H1 (cell line): ENCODE measurements around the gene TLL2. TPM values are rescaled to one million over a fixed set of nuclear protein-coding genes. Genes with fewer than 3 reads are reported as not detected.

Source experiments
- CTCF ChIA-PET: fragments of 300-600 bp; sonication (Branson Sonifier 250); formaldehyde crosslinking; loops from one replicate; lab custom pipeline; 2021; ENCODE audit not compliant: partially characterized antibody; lab: Charles Lee
- POLR2A ChIA-PET: fragments of 300-600 bp; sonication (Branson Sonifier 250); formaldehyde crosslinking; loops from one replicate; lab custom pipeline; 2021; ENCODE audit warnings: inconsistent platforms; ENCODE audit not compliant: partially characterized antibody; lab: Charles Lee
- DNase-seq, 2 experiments: peaks; one replicate each; pipeline versions ENCODE4 v3.0.0 to v3.0.0-alpha.2; 2010 to 2022; ENCODE audit warnings: low spot score in 2 of 2, low read depth in 1 of 2, mixed read lengths in 1 of 2
- FAIRE-seq: peaks from 2 replicates; lab custom pipeline; 2011; peaks lifted over from hg19 to GRCh38; lab: Jason Lieb, UNC
- H2AFZ ChIP-seq: 2 replicates; pipeline ENCODE4 v1.8.1; 2012; ENCODE audit warnings: low read length, inconsistent platforms
- H2AK5ac ChIP-seq: 2 replicates; pipeline ENCODE4 v1.6.1; 2013; ENCODE audit warnings: low read depth, low read length
- H2BK120ac ChIP-seq: replicated peaks from 2 replicates; pipeline ENCODE3; 2013; ENCODE audit warnings: low read depth, low read length, inconsistent platforms
- H2BK12ac ChIP-seq: 2 replicates; pipeline ENCODE4 v1.6.1; 2013; ENCODE audit warnings: low read depth, low read length
- H2BK15ac ChIP-seq: 2 replicates; pipeline ENCODE4 v1.6.1; 2013; ENCODE audit warnings: low read length
- H2BK20ac ChIP-seq: 2 replicates; pipeline ENCODE4 v1.6.1; 2013; ENCODE audit warnings: low read length
- H2BK5ac ChIP-seq: 2 replicates; pipeline ENCODE4 v1.6.1; 2013; ENCODE audit warnings: low read depth, low read length
- H3K14ac ChIP-seq: 2 replicates; pipeline ENCODE4 v1.6.1; 2013; ENCODE audit warnings: inconsistent platforms; ENCODE audit not compliant: insufficient read length
- H3K18ac ChIP-seq: 2 replicates; pipeline ENCODE4 v1.6.1; 2013; ENCODE audit warnings: low read length; ENCODE audit errors: extremely low read depth
- H3K23ac ChIP-seq: 2 replicates; pipeline ENCODE4 v1.6.1; 2013; ENCODE audit warnings: inconsistent platforms; ENCODE audit not compliant: insufficient read length
- H3K23me2 ChIP-seq: 2 replicates; pipeline ENCODE4 v1.6.1; 2013; ENCODE audit warnings: low read depth, low read length
- H3K27ac ChIP-seq: 2 replicates; pipeline ENCODE4 v1.6.1; 2011; ENCODE audit warnings: low read depth, low read length, inconsistent platforms
- H3K27me3 ChIP-seq, 4 experiments: replicated peaks in 1 of 4; 1 replicate in 1 of 4; 2 replicates in 3 of 4; pipeline versions ENCODE4 v1.6.1 to v1.8.1; 2011 to 2013; ENCODE audit warnings: low read length in 3 of 4, mild to moderate bottlenecking in 3 of 4, inconsistent platforms in 2 of 4, mixed read lengths in 2 of 4, moderate library complexity in 1 of 4; ENCODE audit not compliant: control insufficient read depth in 3 of 4, insufficient read depth in 3 of 4; ENCODE audit errors: extremely low read depth in 1 of 4
- H3K36me3 ChIP-seq, 4 experiments: 2 replicates each; pipeline versions ENCODE4 v1.6.1 to v1.8.1; 2011 to 2013; ENCODE audit warnings: mild to moderate bottlenecking in 4 of 4, low read length in 3 of 4, moderate library complexity in 2 of 4, control low read depth in 1 of 4, inconsistent platforms in 1 of 4; ENCODE audit not compliant: insufficient read depth in 4 of 4, control insufficient read depth in 2 of 4
- H3K4ac ChIP-seq: replicated peaks from 2 replicates; pipeline ENCODE3; 2013; ENCODE audit warnings: low read length, low read depth, mixed read lengths, inconsistent platforms; ENCODE audit not compliant: insufficient read length
- H3K4me1 ChIP-seq, 4 experiments: replicated peaks in 1 of 4; 1 replicate in 1 of 4; 2 replicates in 3 of 4; pipeline versions ENCODE4 v1.6.1 to v1.8.1; 2011 to 2013; ENCODE audit warnings: low read length in 3 of 4, inconsistent platforms in 2 of 4, mixed read lengths in 1 of 4; ENCODE audit not compliant: insufficient read depth in 4 of 4, control insufficient read depth in 3 of 4
- H3K4me2 ChIP-seq, 2 experiments: 2 replicates each; pipeline versions ENCODE4 v1.6.1 to v1.8.1; 2011 to 2013; ENCODE audit warnings: low read depth in 2 of 2, low read length in 2 of 2, control low read depth in 1 of 2, inconsistent platforms in 1 of 2, mild to moderate bottlenecking in 1 of 2; ENCODE audit not compliant: insufficient read depth in 1 of 2
- H3K4me3 ChIP-seq, 4 experiments: fragments of 200-600, 300-600 bp in 1 of 4; sonication (generic), shearing (Covaris generic), sonication (Bioruptor Twin) in 1 of 4; 2 replicates each; pipeline versions ENCODE4 v1.5.1 to v1.8.1; 2011 to 2016; ENCODE audit warnings: low read length in 4 of 4, low read depth in 3 of 4, control low read depth in 2 of 4, inconsistent platforms in 2 of 4, mild to moderate bottlenecking in 2 of 4, mixed read lengths in 1 of 4, moderate library complexity in 1 of 4; ENCODE audit not compliant: insufficient read depth in 2 of 4; ENCODE audit errors: extremely low read depth in 1 of 4
- H3K56ac ChIP-seq: replicated peaks from 2 replicates; pipeline ENCODE3; 2013; ENCODE audit warnings: low read depth, mild to moderate bottlenecking, mixed read lengths, low read length, inconsistent platforms; ENCODE audit not compliant: insufficient read length
- H3K79me1 ChIP-seq: 2 replicates; pipeline ENCODE4 v1.6.1; 2013; ENCODE audit warnings: low read depth, low read length, control low read depth
- H3K79me2 ChIP-seq, 2 experiments: 2 replicates each; pipeline versions ENCODE4 v1.6.1 to v1.8.1; 2012 to 2013; ENCODE audit warnings: low read length in 2 of 2, mild to moderate bottlenecking in 2 of 2, inconsistent platforms in 1 of 2; ENCODE audit not compliant: insufficient read depth in 2 of 2, control insufficient read depth in 1 of 2
- H3K9ac ChIP-seq, 4 experiments: replicated peaks in 1 of 4; 1 replicate in 1 of 4; 2 replicates in 3 of 4; pipeline versions ENCODE4 v1.6.1 to v1.8.1; 2011 to 2013; ENCODE audit warnings: low read depth in 3 of 4, low read length in 3 of 4, control low read depth in 2 of 4, mild to moderate bottlenecking in 2 of 4, moderate library complexity in 2 of 4, inconsistent platforms in 1 of 4; ENCODE audit errors: extremely low read depth in 1 of 4
- H3K9me3 ChIP-seq, 2 experiments: 2 replicates each; pipeline versions ENCODE4 v1.6.1 to v1.8.1; 2012 to 2013; ENCODE audit warnings: mild to moderate bottlenecking in 2 of 2, moderate library complexity in 2 of 2, control low read depth in 1 of 2, inconsistent platforms in 1 of 2, low read depth in 1 of 2, low read length in 1 of 2, mixed read lengths in 1 of 2; ENCODE audit not compliant: insufficient read depth in 2 of 2
- H4K20me1 ChIP-seq, 2 experiments: replicated peaks in 1 of 2; 2 replicates each; pipeline versions ENCODE3 to v1.8.1; 2011 to 2013; ENCODE audit warnings: inconsistent platforms in 2 of 2, low read length in 2 of 2, mild to moderate bottlenecking in 1 of 2; ENCODE audit not compliant: insufficient read depth in 2 of 2, control insufficient read depth in 1 of 2
- H4K5ac ChIP-seq: 2 replicates; pipeline ENCODE4 v1.6.1; 2013; ENCODE audit warnings: low read length, low read depth, mixed read lengths, inconsistent platforms; ENCODE audit not compliant: insufficient read length
- H4K8ac ChIP-seq: 2 replicates; pipeline ENCODE4 v1.8.0; 2013; ENCODE audit warnings: mild to moderate bottlenecking, moderate library complexity, low read length, inconsistent platforms; ENCODE audit not compliant: insufficient read depth; ENCODE audit errors: extremely low read depth
- H4K91ac ChIP-seq: replicated peaks from 2 replicates; pipeline ENCODE3; 2013; ENCODE audit warnings: low read length, mixed read lengths, inconsistent platforms; ENCODE audit not compliant: insufficient read length
- ATF3 ChIP-seq: IDR thresholded peaks from 2 replicates; pipeline ENCODE4 v1.6.1; 2011; ENCODE audit warnings: low read depth, mild to moderate bottlenecking, low read length; ENCODE audit not compliant: insufficient read depth
- CTCF ChIP-seq, 3 experiments: IDR thresholded peaks; 1 replicate in 2 of 3; 2 replicates in 1 of 3; pipeline versions ENCODE4 v1.5.1 to v1.6.1; 2011; ENCODE audit warnings: low read length in 3 of 3, mild to moderate bottlenecking in 3 of 3, inconsistent platforms in 2 of 3, low read depth in 1 of 3, moderate library complexity in 1 of 3; ENCODE audit not compliant: insufficient read depth in 1 of 3; ENCODE audit errors: control extremely low read depth in 1 of 3
- NANOG ChIP-seq: IDR thresholded peaks from 2 replicates; pipeline ENCODE4 v1.6.1; 2011; ENCODE audit warnings: low read length, low read depth, mild to moderate bottlenecking, inconsistent platforms; ENCODE audit not compliant: insufficient read depth, poor library complexity, severe bottlenecking
- RBBP5 ChIP-seq: IDR thresholded peaks from 2 replicates; pipeline ENCODE4 v1.7.1; 2012; ENCODE audit warnings: low read depth, mild to moderate bottlenecking, inconsistent platforms, low read length, moderate library complexity, borderline replicate concordance
- SAP30 ChIP-seq: fragments of 300-600 bp; sonication (generic); IDR thresholded peaks from 2 replicates; pipeline ENCODE4 v1.7.1; 2012; ENCODE audit warnings: low read length, moderate library complexity, mild to moderate bottlenecking, inconsistent platforms; ENCODE audit not compliant: insufficient read depth, insufficient replicate concordance
- SIRT6 ChIP-seq: IDR thresholded peaks from one replicate; pipeline ENCODE4 v1.7.1; 2012; ENCODE audit warnings: low read length, inconsistent platforms
- YY1 ChIP-seq: IDR thresholded peaks from 2 replicates; pipeline ENCODE4 v1.6.1; 2011; ENCODE audit warnings: low read depth, mild to moderate bottlenecking, low read length
- WGBS, 2 experiments: shearing (Covaris generic) in 1 of 2; methylation state at CpG; one replicate each; pipeline versions ENCODE4 v1.1.6 to v1.1.7; 2013 to 2015; ENCODE audit warnings: low lambda C conversion rate in 2 of 2, mixed read lengths in 2 of 2, inconsistent platforms in 1 of 2, low coverage in 1 of 2, missing lambda C conversion rate in 1 of 2; ENCODE audit not compliant: insufficient replicate concordance in 2 of 2, insufficient coverage in 1 of 2, insufficient read length in 1 of 2; ENCODE audit errors: extremely low coverage in 1 of 2, missing lambda C conversion rate in 1 of 2; 5-methylcytosine and 5-hydroxymethylcytosine counted together
- polyA plus RNA-seq, 7 experiments: library from polyadenylated mRNA; depleted of rRNA in 3 of 7; stranded (reverse) in 5 of 7; unstranded in 2 of 7; fragments of >200 nt in 5 of 7; fragments of 200-250 nt in 2 of 7; gene quantifications; 1 replicate in 5 of 7; 2 replicates in 1 of 7; 4 replicates in 1 of 7; pipeline versions ENCODE4 v1.2.1 to v1.2.3, GENCODE V29; 2011 to 2013; ENCODE audit warnings: missing spikeins in 2 of 7, mixed read lengths in 2 of 7
- total RNA-seq: library from RNA; stranded (reverse); fragmentation: NEBNext Ultra II Directional; extraction: Animal tissue kit (Norgen Biotek cat#: 25700); gene quantifications from 2 replicates; pipeline ENCODE4 v1.2.1, GENCODE V29; 2021

Gene TLL2
- total and polyA plus RNA-seq, 2 of the 8 experiments (the other 6 are each of a cell fraction or from before 2014, with no cell fraction given): 2.4 to 3.2 TPM

GRCh38 chr10:96468845-96469244, 44.9 kb downstream of the TLL2 start:
- Histone ChIP-seq H3K79me1 (no peaks in the 10 kb centered on the region), H2BK5ac (no peak overlapping the region), H2BK15ac (no peak overlapping the region), H3K36me3 (no peaks in the 10 kb centered on the region), H2BK120ac (no peak overlapping the region), H3K23me2 (no peaks in the 10 kb centered on the region), H3K9me3 (no peaks in the 10 kb centered on the region), H3K9ac (no peak overlapping the region), H3K23ac (no peak overlapping the region), H2AFZ (no peak overlapping the region), H3K4me1 (peaks cover 0 to 6% (median 4%) of the 10 kb centered on the region in 4 experiments; a peak in 3 of 7 replicates), H3K79me2 (no peaks in the 10 kb centered on the region), H4K5ac (no peak overlapping the region), H3K14ac (no peak overlapping the region), H3K27me3 (no peaks in the 10 kb centered on the region), H3K56ac (no peak overlapping the region), H2BK20ac (no peak overlapping the region), H3K18ac (no peak overlapping the region), H3K4me3 (no peak overlapping the region), H2AK5ac (no peak overlapping the region; the same call in 1 of the 2 replicates), H2BK12ac (no peak overlapping the region), H3K4ac (no peak overlapping the region), H3K27ac (no peak overlapping the region), H4K91ac (no peak overlapping the region), H4K8ac (no peak overlapping the region), H3K4me2 (no peak overlapping the region), H4K20me1 (no peaks in the 10 kb centered on the region)
- WGBS, 2 experiments: 84% methylated on average over 5 of the region's 5 CpGs; no CpG with 5 or more reads in 1 of the 2 experiments
- TF ChIP-seq YY1: no peak
- TF ChIP-seq SIRT6: no peak
- no peak for TF ChIP-seq ATF3
- TF ChIP-seq CTCF (IDR thresholded peaks at IDR 0.05; ENCODE audit: control extremely low read depth in 1 of 3, insufficient read depth in 1 of 3, low read depth in 1 of 3, low read length in 3 of 3): no peak
- no peak for TF ChIP-seq SAP30
- no peak for TF ChIP-seq NANOG
- TF ChIP-seq RBBP5: no peak
- no peak for DNase-seq
- FAIRE-seq: no peak
- ChIA-PET CTCF (interaction anchor here (1.0 to 9.1 kb wide), 15 partner anchors 17 to 563 kb away, joined by 3 to 102 read pairs (median 10); partner anchors contain the start of gene TLL2), POLR2A (interaction anchor here (0.8 kb wide), 1 partner anchor 42 kb away, joined by 3 read pairs; no protein-coding TSS in a partner anchor)
